K562 (cell line): ENCODE data around the gene GLRX. TPM values are rescaled to one million over a fixed set of nuclear protein-coding genes. Genes with fewer than 3 reads are reported as not detected.

ENCODE experiments used
- CC2D1A ChIP-seq: fragments of 450-650 bp; IDR thresholded peaks from 2 replicates; pipeline ENCODE4 v1.6.1; 2017; ENCODE audit warnings: mild to moderate bottlenecking
- CTBP1 ChIP-seq: fragments of 450-650 bp; IDR thresholded peaks from 2 replicates; pipeline ENCODE4 v1.6.1; 2016; ENCODE audit warnings: borderline replicate concordance
- GABPB1 ChIP-seq: sonication (generic); formaldehyde crosslinking; IDR thresholded peaks from 2 replicates; pipeline ENCODE4 v1.8.0; 2022; ENCODE audit warnings: mild to moderate bottlenecking, missing genetic modification reagents
- JUN ChIP-seq, 2 experiments: sonication (generic) in 1 of 2; formaldehyde crosslinking in 1 of 2; IDR thresholded peaks; 2 replicates each; pipeline versions ENCODE4 v1.6.1 to v1.8.0; 2012 to 2022; ENCODE audit warnings: borderline replicate concordance in 2 of 2, mild to moderate bottlenecking in 2 of 2, improper control_type of control experiment in 1 of 2, low read depth in 1 of 2, low read length in 1 of 2, missing genetic modification reagents in 1 of 2
- JUND ChIP-seq, 2 experiments: IDR thresholded peaks; 2 replicates in 1 of 2; 3 replicates in 1 of 2; pipeline ENCODE4 v1.6.1; 2011; ENCODE audit warnings: borderline replicate concordance in 2 of 2, low read depth in 2 of 2, low read length in 2 of 2, improper control_type of control experiment in 1 of 2, missing biosample characterization in 1 of 2, missing genetic modification characterization in 1 of 2, missing genetic modification reagents in 1 of 2
- KAT2B ChIP-seq: IDR thresholded peaks from one replicate; pipeline ENCODE4 v1.6.1; 2012; ENCODE audit warnings: low read depth, mild to moderate bottlenecking, control low read depth, inconsistent platforms, low read length, moderate library complexity
- KDM2B ChIP-seq: fragments of 250-450 bp; sonication (Bioruptor Pico); IDR thresholded peaks from 2 replicates; pipeline ENCODE4 v1.8.0; 2021; ENCODE audit warnings: mild to moderate bottlenecking, moderate library complexity
- KLF16 ChIP-seq: IDR thresholded peaks from 2 replicates; pipeline ENCODE4 v1.6.1; 2016; ENCODE audit warnings: antibody characterized with exemption
- MAX ChIP-seq: sonication (generic); formaldehyde crosslinking; IDR thresholded peaks from 2 replicates; pipeline ENCODE4 v1.9.0; 2022; ENCODE audit warnings: mild to moderate bottlenecking, missing genetic modification reagents
- MITF ChIP-seq: IDR thresholded peaks from 2 replicates; pipeline ENCODE4 v1.6.1; 2014; ENCODE audit warnings: antibody characterized with exemption
- PHB ChIP-seq: fragments of 250-450 bp; sonication (Bioruptor Pico); IDR thresholded peaks from 2 replicates; pipeline ENCODE4 v1.5.0; 2021
- RB1 ChIP-seq: fragments of 450-650 bp; IDR thresholded peaks from 2 replicates; pipeline ENCODE4 v1.6.1; 2017; ENCODE audit warnings: low read depth, mild to moderate bottlenecking
- RCOR1 ChIP-seq, 2 experiments: IDR thresholded peaks; 2 replicates each; pipeline ENCODE4 v1.6.1; 2012; ENCODE audit warnings: low read depth in 2 of 2, low read length in 2 of 2, borderline replicate concordance in 1 of 2, improper control_type of control experiment in 1 of 2
- SMC3 ChIP-seq: conservative IDR thresholded peaks from 2 replicates; pipeline ENCODE4 v1.6.1; 2011; ENCODE audit warnings: low read depth, low read length, improper control_type of control experiment; ENCODE audit not compliant: insufficient read depth
- TRIM24 ChIP-seq, 2 experiments: fragments of 450-650 bp; IDR thresholded peaks; 2 replicates each; pipeline ENCODE4 v1.6.1; 2016
- ZBTB11 ChIP-seq, 3 experiments: fragments of 200-800 bp in 1 of 3; fragments of 250-450 bp in 1 of 3; fragments of 450-650 bp in 1 of 3; sonication (Bioruptor Pico) in 1 of 3; sonication (Bioruptor generic) in 1 of 3; formaldehyde crosslinking in 1 of 3; IDR thresholded peaks; 2 replicates each; pipeline versions ENCODE4 v1.6.1 to v1.8.0; 2016 to 2022; ENCODE audit warnings: mild to moderate bottlenecking in 2 of 3, missing genetic modification characterization in 2 of 3, missing compliant biosample characterization in 1 of 3, moderate library complexity in 1 of 3
- ZBTB7A ChIP-seq: IDR thresholded peaks from 2 replicates; pipeline ENCODE4 v1.6.1; 2011; ENCODE audit warnings: low read depth, mild to moderate bottlenecking, low read length, moderate library complexity, borderline replicate concordance; ENCODE audit not compliant: control insufficient read depth
- ZFP36 ChIP-seq: fragments of 150-350 bp; IDR thresholded peaks from 2 replicates; pipeline ENCODE4 v1.6.1; 2018; ENCODE audit warnings: low read length, low read depth; ENCODE audit not compliant: partially characterized antibody
- polyA plus RNA-seq, 8 experiments: library from polyadenylated mRNA; depleted of rRNA in 4 of 8; stranded (reverse) in 5 of 8; unstranded in 3 of 8; fragments of >200 nt; fragmentation: Nextera tagmentation in 2 of 8; fragmentation: Illumina TruSeq in 1 of 8; extraction: Ambion mirVana in 2 of 8; extraction: Trizol in 1 of 8; gene quantifications; 2 replicates each; pipeline versions ENCODE4 v1.2.1 to v1.2.3, GENCODE V29; 2011 to 2014; ENCODE audit warnings: inconsistent platforms in 1 of 8, missing spikeins in 1 of 8
- total RNA-seq, 7 experiments: library from RNA; depleted of rRNA in 6 of 7; stranded (reverse); fragments of >200 nt in 6 of 7; fragmentation: Illumina TruSeq in 2 of 7; extraction: Trizol in 2 of 7; gene quantifications; 2 replicates each; pipeline versions ENCODE4 v1.2.1 to v1.2.3, GENCODE V29; 2011 to 2021; ENCODE audit warnings: low replicate concordance in 1 of 7

GLRX gene
- total and polyA plus RNA-seq, 9 of the 15 experiments (the other 6 are each of a cell fraction or from before 2014, with no cell fraction given): 2.3 to 11.2 (median 4.6) TPM

DNA sequence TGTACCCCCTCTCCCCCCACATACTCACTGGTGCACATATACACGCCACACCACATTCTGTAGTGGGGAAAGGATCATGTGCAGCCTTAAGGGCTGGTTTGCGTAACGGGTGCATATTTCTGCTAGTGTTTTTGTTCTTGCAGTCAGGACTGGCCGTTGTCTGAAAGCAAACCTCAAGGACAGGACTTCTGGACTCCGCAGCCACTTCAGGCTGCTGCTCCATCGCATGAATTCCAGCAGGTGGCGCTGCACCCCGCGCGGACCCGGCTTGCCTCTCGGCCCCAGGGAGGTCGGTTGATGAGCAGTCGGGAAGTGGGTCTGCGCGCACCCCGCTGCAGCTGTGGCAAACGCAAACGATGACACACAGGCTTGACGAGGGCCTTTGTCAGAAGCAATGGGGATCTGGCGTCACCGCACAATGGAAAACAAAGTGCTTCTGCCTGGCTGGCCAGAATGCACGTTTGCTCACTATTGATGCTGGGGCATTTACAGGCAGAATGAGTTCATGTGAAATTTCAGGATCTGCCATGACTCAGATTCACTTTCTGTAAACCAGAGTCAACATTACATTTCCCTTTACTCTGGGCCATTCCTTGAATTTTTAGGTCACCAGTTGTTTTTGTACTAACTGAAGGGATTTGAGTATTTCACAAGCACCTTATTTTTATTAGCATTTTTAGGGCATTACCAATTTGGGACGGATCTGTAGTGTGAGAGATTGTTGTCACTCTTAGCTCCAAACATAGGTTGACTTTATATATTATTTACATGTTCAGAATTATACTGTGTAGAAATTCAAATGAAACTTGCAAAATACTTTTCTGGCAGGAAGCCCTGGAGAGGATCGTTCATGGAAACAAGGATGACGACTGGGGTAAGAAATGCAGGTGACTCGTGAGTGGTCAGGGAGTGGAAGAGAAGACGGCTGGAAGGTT lies 36.4 kb upstream of the GLRX start (continued):
- TF ChIP-seq ZBTB11 (CRISPR knock-in tag; IDR thresholded peaks at IDR 0.05) (no peak), GABPB1 (peak; percentile 65; the same call in 1 of the 2 replicates), CTBP1 (peak; percentile 74; the same call in 1 of the 2 replicates), KAT2B (no peak), CC2D1A (peak; percentile 86), JUN (IDR thresholded peaks at IDR 0.05; ENCODE audit: borderline replicate concordance, low read depth, low read length) (peak; percentile 58; the same call in 1 of the 2 replicates), JUN (CRISPR knock-in tag; IDR thresholded peaks at IDR 0.05; ENCODE audit: borderline replicate concordance) (no peak), SMC3 (peak; percentile 97), JUND (IDR thresholded peaks at IDR 0.05; ENCODE audit: borderline replicate concordance, low read depth, low read length) (peak; percentile 53; the same call in 1 of the 2 replicates), JUND (tag; IDR thresholded peaks at IDR 0.05; ENCODE audit: borderline replicate concordance, low read depth, low read length) (peak; percentile 64; the same call in 1 of the 3 replicates), ZBTB7A (peak; percentile 73), RCOR1 (IDR thresholded peaks at IDR 0.05; ENCODE audit: borderline replicate concordance in 1 of 2, low read depth in 2 of 2, low read length in 2 of 2) (peak in 1 of 2 experiments; percentile 59; a peak in 2 of 4 replicates), ZFP36 (peak; percentile 33), MAX (0 out of 2 replicates have a peak, but pooled peaks have one; percentile 34), PHB (CRISPR knock-in tag) (no peak), RB1 (peak; percentile 70), MITF (0 out of 2 replicates have a peak, but pooled peaks have one; percentile 7), KLF16 (0 out of 2 replicates have a peak, but pooled peaks have one; percentile 5), TRIM24 (IDR thresholded peaks at IDR 0.05) (peak in 1 of 2 experiments; percentile 37; a peak in 1 of 4 replicates), KDM2B (CRISPR knock-in tag) (0 out of 2 replicates have a peak, but pooled peaks have one; percentile 6)
